GM21390 (cell line): Measurements from ENCODE around the gene TRIM37.
"Not testable (repeated sequence)": the region's sequence is repeated elsewhere in the genome, so short reads cannot be mapped to it uniquely, and the experiment has no call there.

Experiments
- ATAC-seq: cut with Tn5 transposase; IDR thresholded peaks from one replicate; pipeline ENCODE4 v1.9.1; 2021; ENCODE audit not compliant: unreplicated experiment

The TRIM37 gene

GRCh38 chr17:59110973-59111372, 4.3 kb upstream of the TRIM37 start:
- ATAC-seq = no peak

- no peak for ATAC-seq
Measured at GRCh38 chr17:59108400-59109102, 1.9 kb upstream of the TRIM37 start.

DNA sequence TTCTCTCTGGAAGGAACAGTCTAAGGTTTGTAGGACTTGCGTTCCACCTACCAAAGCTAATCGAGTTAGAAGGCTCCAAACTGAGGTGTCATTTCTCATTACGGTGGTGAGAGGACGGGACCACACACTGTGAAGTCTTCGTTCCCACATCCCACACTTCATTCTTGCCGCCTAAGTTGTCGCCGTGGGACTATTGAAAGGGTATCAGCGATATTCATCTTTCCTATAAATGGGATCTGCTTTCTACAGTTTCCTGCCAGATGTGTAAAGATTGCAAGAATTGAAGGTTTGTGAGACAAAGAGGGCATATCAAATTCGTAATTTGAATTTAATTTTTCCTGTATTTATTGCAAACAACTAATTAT, 608 bp upstream of the TRIM37 start:
- no peak for ATAC-seq

DNA sequence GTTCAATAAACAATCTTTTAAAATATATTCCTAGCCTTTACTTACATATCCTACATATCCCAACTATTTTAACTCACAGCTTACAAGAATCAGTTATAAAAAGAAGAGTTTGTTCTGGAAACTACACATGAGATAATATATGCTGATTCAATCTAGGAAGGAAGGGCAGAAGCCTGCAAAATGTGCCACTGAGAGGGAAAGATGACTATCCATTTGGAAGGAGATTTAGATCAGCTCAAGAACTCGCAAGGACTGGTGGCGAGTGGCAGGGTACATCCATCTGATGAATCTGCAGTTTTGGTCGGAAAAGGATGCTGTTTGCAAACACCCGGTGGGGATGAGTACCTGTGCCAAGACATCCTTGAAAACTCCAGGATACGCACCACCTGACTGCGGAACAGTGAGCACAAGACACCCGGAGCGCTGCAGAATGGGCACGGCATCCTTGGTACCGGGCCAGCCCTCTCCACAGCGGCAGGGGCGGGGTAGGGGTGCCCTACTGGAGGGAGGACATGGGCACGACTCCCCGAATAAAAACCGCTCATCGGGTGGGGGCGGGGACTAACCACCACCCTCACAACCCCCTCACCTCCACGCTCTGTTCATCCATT, 723 bp downstream of the TRIM37 start:
- ATAC-seq = peak; percentile 20

DNA sequence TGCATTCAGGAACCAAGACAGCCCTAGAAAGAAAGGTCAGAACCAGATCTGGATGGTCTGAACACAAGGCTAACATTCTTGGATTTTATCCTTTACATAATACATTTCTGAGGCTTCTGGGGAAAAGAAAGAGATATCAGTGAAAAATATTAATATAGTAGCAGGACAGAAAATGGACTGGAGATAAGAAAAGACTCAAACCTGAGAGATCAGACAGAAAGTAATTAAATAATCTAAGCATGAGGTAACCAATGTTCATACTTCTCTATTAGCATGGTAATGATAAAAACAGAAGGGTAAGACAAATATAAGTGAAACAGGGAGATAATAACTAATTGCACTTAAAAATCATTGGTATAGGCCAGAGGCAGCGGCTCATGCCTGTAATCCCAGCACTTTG, 5.5 kb downstream of the TRIM37 start:
- ATAC-seq = no peak

- no peak for ATAC-seq
Measured at GRCh38 chr17:59097876-59098275, 8.8 kb downstream of the TRIM37 start.

GRCh38 chr17:59094861-59095530, 11.7 kb downstream of the TRIM37 start:
- no peak for ATAC-seq

DNA sequence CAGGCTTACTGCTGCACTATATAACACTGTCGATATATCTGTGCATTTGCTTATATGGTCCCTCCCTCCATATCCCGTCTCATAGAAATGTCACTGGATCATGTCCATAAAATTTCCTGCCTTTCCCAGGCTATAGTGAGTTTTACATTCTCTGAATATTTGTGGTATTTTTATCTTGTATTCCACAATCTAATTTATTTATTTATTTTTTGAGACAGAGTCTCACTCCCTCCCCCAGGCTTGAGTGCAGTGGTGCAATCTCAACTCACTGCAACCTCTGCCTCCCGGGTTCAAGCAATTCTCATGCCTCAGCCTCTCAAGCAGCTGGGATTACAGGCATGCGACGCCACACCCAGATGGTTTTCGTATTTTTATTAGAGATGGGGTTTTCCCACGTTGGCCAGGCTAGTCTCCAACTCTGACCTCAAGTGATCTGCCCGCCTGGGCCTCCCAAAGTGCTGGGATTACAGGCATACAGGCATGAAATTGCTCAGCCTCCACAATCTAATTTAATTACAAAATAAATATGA, 12.9 kb downstream of the TRIM37 start:
- no peak for ATAC-seq

DNA sequence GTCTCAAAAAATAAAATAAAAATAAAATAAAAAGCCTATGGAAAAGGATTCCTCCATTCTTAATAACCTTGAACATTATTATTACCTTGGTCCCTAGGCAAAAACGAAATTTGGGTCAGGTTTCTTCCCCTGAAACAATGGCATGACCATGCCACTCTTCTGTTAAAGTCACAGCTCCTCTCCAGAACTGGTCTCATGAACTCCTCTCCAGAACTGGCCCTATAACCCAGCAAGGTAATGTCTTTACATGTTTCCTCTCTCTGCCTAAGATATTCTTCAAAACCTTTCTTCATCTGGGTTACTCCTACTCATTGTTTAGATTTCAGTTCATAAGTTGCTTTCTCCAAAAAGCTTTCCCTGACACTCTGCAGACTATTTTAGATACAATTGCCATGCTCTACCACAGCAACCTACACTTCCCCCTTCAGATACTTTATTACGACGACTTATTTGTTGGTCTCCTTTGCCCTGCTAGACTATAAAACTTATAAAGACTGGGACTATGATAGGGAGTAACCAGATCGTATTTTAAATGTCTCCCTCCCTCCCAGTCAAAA, 13.5 kb downstream of the TRIM37 start:
- no peak for ATAC-seq

- ATAC-seq = not testable (repeated sequence)
Measured at GRCh38 chr17:59090593-59090992, 16.1 kb downstream of the TRIM37 start.

GRCh38 chr17:59084154-59084553, 22.5 kb downstream of the TRIM37 start:
- ATAC-seq = no peak

DNA sequence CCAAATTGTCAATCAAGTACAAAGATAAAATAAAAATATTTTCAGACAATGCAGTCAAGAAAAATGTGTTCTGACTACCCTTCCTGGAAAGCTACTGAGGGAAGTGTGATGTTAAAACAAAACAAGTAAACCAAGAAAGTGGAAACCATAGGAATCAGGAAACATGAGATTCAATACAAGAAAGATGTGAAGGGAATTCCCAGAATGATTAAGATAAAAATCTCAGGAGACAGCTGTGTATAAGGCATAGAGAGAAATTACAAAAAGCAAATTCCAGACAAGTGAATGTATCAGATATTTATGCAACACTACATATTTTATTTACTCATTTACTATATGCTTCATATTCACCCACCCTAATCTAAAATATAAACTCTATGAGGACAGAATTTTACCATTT, 32.2 kb downstream of the TRIM37 start:
- ATAC-seq = no peak

- no peak for ATAC-seq
Measured at GRCh38 chr17:59073972-59074371, 32.7 kb downstream of the TRIM37 start.

DNA sequence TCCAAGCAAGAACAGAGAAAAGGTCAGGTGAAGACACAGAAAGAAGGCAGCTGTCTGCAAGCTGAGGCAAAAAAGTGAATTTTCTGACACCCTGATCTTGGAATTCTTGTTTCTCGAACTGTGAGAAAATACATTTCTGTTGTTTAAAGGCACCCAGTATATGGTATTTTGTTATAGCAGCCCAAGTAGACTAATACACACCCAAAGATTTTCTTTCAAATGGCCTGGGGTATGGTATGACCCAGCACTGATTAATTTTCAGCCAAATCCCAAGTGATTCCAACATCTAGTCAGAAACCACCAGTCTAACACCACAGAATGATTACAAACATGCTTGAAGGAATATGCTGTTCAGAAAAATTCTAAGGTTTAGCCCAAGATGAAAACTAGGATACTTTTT, 36.8 kb downstream of the TRIM37 start:
- ATAC-seq = no peak

DNA sequence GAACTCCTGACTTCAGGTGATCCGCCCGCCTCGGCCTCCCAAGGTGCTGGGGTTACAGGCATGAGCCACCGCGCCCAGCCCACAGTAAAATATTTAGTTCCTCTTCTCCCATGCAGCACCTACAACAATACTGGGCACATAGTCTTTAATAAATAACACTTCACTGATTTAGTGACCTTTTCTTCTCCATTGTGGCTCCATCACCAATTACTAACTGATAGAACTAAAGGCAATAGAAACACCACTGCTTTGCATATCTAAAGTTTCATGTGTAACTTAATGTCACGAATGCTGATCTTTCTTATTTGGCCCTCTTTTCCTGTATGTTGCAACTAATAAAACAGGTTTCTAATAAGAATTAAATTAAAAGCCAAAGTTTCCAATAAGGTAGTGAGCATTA, 38.9 kb downstream of the TRIM37 start:
- no peak for ATAC-seq

DNA sequence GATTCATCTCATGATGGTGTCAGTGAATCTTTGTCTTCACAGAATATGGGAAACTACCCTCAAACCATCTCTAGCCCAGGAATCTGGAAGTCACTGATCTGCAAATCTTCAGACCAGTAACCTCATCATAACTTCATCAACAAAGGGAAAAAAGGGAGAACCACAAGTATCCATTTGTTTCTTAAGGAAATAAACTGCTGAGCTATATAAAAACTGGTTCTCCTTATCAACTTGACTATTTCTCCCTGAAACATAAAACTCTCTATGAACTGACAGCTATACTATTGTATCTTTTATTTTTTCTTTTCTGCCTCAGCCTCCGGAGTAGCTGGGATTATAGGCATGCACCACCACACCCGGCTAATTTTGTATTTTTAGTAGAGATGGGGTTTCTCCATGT, 39.3 kb downstream of the TRIM37 start:
- ATAC-seq = no peak

DNA sequence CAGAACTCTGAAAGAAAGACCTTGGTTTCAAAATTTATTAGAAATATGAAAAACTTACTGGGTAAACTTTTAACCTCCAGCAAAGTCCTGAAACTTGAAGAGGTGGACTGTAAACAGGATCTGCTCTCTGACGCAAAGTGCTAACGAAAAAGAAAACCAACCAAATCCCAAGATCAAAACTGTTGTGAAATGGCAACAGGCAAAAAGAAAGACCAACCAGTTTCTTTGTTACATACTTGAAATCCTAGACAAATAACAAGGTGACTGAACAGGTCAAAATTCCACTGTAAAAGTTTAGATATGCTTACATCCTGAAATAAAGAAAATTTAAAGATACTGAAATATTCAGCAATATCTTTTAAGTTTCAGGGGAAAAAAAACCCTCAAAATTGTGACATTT, 44.2 kb downstream of the TRIM37 start:
- no peak for ATAC-seq

- ATAC-seq = no peak
Measured at GRCh38 chr17:59056857-59057256, 49.8 kb downstream of the TRIM37 start.

- no peak for ATAC-seq
Measured at GRCh38 chr17:59049798-59050197, 56.9 kb downstream of the TRIM37 start.

DNA sequence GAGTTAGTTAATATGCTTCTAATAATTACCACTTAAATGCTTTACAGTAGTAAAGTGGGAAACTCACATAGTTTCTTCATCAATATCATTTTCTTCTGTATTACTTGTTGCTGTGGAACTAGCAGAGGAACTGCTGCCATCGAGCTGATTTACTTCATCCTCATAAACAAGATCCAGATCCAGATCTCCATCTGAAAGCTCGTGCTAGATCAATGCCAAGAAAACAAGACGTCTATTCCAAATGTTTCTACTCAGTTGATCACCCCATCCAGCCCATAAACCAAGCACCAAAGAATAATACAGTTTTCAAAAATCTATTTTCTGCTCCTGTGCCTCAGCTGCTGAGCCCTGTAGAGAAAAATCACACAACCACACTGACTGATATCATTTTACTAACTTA, 59.1 kb downstream of the TRIM37 start:
- ATAC-seq = no peak

DNA sequence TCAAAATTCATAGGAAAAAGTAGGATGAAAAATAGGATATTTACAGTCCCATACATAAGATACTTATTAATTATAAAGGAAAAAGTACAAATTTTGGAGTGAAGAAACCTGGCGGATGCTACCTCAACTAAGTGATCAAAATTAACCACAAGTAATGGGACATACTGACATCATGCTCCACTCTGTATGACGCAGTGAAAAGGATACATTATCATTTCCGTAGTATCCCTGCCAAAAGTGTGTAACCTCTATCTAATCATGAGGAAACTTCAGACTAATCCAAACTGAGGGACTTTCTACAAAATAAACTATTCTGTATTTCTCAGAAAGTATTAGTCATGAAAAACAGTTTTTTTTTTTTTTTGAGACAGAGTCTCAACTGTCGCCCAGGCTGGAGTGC, 60.5 kb downstream of the TRIM37 start:
- no peak for ATAC-seq

GRCh38 chr17:59038734-59039133, 67.9 kb downstream of the TRIM37 start:
- ATAC-seq = no peak
